Breast epithelium (tissue), 3 donors: Measurements from ENCODE around the gene ASB4.

Experiments used
- CTCF ChIP-seq, 3 donors: fragments of 450-650 bp; IDR thresholded peaks; one replicate each; pipeline ENCODE4 v1.5.1; 2016 to 2017; ENCODE audit warnings: antibody characterized with exemption in 3 of 3, mild to moderate bottlenecking in 3 of 3, moderate library complexity in 3 of 3
- POLR2A ChIP-seq: fragments of 450-650 bp; IDR thresholded peaks from one replicate; pipeline ENCODE4 v1.6.1; 2016; ENCODE audit warnings: antibody characterized with exemption, mild to moderate bottlenecking, moderate library complexity
- POLR2AphosphoS5 ChIP-seq, 3 donors: sonication (generic); formaldehyde crosslinking; IDR thresholded peaks; one replicate each; pipeline ENCODE4 v1.6.1; 2017; ENCODE audit warnings: antibody characterized with exemption in 3 of 3

- TF ChIP-seq POLR2AphosphoS5 (IDR thresholded peaks at IDR 0.05) (no peak), POLR2A (no peak), CTCF (IDR thresholded peaks at IDR 0.05) (no peak)
Observed at GRCh38 chr7:95476072-95476847, 9.5 kb upstream of the ASB4 start.
